NCI-H526 treated with DMSO at 0.1 percent for 48 hours (cell line): ENCODE results near the gene PSEN1.

Experiments used
- DNase-seq: peaks from one replicate; lab custom pipeline; 2025; lab: John Stamatoyannopoulos, UW

Gene PSEN1

DNA sequence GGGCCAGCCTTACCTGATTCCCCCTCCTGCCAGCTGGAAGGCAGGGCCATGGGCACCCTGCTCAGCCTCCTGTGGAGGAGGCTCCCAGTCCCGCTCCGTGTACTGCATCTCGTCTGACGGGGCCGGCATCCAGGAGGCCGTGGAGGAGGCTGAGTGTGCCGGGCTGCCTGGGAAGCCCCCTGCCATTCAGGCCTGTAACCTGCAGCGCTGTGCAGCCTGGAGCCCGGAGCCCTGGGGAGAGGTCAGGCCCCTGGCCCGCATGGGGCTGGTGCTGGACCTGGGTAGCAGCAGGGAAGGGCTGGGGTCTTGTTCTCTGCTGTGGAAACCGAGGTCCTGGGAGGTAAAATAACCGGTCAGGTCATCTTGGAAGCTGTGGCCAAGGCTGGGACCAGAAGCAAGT lies 117.4 kb downstream of the PSEN1 start:
- DNase-seq, result no peak

DNA sequence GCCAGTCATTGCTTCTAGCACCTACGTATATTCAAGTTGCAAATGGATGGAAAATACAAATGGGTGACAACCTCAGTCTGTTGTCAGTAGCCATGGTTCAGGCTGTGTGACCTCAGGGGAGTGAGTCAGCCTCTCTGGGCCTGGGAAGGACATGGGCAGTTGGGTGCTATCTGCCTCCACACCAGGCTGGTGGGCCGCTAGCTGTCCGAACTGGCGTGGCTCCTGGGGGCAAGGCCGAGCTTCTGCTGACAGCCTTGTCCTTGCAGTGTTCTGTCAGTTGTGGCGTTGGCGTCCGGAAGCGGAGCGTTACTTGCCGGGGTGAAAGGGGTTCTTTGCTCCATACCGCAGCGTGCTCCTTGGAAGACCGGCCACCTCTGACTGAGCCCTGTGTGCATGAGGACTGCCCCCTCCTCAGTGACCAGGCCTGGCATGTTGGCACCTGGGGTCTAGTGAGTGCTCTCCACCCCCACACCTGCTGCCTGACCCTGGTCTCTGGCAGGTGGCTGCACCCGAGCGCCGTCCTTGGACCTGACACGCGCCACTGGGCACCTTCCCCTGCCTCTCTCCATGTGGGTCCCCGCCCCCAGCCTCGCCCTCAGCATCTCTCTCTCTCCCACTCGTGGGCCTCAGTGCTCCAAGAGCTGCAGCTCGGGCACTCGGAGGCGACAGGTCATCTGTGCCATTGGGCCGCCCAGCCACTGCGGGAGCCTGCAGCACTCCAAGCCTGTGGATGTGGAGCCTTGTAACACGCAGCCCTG lies 118.1 kb downstream of the PSEN1 start:
- no peak for DNase-seq

DNA sequence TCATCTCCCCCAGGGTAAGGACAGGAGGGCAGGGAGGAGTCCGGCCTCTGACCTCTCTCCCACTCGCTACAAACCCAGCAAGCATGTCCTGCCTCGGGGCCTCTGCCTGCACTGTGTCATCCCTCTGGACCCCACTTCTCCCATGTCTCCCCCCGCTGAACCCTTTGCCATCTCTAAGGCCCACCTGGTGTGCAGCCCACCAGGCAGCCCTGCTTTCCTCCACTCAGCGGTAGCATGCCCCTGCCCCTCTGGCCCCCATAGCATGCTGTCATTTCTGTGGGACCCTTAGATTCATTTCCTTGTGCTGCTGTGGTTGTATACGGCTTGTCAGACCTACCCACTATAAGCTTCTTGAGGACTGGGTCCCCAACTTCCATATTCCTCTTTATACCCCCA lies 118.7 kb downstream of the PSEN1 start:
- DNase-seq, result no peak

DNA sequence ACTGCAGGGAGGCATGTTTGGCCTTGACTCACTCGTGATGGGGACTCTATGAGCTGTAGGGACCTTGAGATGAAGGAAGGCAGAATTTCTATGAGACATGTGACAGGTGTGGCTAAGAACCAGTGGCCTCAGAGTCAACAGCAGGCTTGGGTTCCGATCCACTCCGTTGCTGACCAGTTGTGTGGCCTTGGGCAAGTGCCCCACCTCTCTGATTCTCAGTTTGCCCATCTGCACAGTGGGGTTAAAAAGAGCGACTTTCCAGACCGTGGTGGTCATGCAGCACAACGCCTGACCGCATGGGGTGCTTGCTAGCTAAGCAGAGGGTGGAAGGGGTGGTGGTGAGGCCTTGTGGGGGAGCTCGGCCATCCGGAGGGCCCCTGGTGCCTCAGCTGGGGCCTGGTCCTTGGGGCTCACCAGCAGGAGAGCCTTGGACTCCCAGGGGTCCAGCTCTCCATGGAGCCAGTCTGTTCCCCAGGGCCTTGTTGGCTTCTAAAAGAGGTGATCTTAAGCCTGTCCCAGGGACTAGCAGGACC lies 119.5 kb downstream of the PSEN1 start:
- DNase-seq, result no peak

DNA sequence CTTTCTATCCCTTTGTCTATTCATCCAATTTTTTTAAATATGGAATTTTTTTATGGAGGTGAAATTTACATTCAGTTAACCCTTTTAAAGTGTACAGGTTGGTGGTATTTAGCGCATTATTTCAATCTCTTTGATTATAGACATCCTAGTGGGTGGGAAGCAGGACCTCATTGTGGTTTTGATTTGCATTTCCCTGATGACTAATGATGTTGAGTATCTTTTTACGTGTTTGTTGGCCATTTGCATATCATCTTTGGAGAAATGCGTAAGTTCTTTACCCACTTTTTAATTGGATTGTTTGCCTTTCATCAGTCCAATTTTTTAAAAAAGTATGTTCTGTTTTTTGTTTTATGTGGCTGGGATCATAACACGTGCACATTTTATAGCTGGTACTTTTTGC lies 121.8 kb downstream of the PSEN1 start:
- DNase-seq, result peak; percentile 41

DNA sequence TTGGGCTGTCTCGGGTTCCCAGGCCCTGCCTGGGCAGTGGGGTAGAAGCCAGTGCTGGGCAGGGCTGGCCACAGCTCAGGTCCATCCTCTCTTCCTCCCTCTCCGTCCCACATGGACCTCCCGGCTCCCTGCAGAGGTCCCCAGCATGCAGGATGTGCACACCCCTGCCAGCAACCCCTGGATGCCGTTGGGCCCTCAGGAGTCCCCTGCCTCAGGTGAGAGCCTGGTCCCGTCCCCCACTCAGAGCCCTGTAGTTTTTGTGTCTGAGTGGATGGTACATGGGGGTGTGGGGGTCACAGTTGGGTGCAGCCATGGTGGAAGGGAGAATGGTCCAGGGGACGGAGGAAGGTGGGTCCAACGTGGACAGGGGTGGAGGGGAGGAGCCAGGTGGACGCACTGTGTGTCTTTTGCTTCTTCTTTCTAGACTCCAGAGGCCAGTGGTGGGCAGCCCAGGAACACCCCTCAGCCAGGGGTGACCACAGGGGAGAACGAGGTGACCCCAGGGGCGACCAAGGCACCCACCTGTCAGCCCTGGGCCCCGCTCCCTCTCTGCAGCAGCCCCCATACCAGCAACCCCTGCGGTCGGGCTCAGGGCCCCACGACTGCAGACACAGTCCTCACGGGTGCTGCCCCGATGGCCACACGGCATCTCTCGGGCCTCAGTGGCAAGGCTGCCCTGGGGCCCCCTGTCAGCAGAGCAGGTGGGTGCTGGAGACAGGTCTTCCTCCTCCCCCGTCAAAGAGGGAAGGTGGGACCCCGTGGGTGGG lies 122.7 kb downstream of the PSEN1 start:
- no peak for DNase-seq

DNA sequence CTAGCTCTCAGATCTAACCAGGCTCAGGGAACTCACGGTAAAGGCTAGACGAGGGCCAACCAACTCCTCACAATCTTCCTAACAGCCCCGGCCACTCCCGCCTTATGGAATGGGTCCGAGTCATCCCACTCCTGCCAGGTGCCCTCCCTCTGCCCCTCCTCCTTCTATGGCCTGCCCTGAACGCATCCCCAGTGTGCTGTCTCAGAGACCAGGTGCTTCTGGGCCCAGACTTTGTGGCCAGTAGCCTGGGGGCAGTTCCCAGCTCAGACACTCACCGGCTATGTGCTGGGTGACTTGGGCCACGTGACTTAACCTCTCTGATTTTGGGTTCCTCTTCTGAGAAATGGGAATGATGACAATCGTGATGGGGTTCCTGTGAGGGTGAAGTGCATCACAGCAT lies 123.5 kb downstream of the PSEN1 start:
- no peak for DNase-seq

DNA sequence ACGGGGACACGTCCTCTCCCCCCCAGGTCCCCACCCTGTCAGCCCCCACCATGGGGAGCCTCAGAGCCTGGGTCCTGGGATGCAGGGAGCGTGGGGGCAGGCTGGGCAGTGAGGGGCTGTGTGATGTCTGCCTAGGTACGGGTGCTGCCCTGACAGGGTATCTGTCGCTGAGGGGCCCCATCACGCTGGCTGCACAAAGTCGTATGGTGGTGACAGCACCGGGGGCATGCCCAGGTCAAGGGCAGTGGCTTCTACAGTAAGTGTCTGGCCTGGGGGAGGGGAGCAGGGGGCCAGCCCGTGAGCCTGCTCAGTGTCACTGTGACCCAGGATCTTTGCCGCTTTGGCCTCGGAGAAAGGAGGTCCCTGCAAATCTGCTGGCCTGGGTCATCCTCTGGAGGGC lies 124.3 kb downstream of the PSEN1 start:
- DNase-seq, result no peak

DNA sequence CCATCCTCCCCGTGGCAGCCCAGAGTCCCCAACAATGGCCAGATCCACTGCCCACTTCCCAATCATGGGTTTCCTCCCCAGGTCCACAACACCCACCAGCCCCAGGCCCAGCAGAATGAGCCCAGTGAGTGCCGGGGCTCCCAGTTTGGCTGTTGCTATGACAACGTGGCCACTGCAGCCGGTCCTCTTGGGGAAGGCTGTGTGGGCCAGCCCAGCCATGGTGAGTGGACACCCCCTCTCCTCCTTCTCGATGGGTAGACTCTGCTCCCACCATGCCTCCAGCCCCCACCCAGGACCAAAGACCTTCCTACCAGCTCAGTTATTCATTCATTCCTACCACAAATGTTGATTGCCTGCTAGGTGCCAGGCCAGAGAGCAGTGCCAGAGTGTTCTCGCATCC lies 124.8 kb downstream of the PSEN1 start:
- DNase-seq, result no peak

DNA sequence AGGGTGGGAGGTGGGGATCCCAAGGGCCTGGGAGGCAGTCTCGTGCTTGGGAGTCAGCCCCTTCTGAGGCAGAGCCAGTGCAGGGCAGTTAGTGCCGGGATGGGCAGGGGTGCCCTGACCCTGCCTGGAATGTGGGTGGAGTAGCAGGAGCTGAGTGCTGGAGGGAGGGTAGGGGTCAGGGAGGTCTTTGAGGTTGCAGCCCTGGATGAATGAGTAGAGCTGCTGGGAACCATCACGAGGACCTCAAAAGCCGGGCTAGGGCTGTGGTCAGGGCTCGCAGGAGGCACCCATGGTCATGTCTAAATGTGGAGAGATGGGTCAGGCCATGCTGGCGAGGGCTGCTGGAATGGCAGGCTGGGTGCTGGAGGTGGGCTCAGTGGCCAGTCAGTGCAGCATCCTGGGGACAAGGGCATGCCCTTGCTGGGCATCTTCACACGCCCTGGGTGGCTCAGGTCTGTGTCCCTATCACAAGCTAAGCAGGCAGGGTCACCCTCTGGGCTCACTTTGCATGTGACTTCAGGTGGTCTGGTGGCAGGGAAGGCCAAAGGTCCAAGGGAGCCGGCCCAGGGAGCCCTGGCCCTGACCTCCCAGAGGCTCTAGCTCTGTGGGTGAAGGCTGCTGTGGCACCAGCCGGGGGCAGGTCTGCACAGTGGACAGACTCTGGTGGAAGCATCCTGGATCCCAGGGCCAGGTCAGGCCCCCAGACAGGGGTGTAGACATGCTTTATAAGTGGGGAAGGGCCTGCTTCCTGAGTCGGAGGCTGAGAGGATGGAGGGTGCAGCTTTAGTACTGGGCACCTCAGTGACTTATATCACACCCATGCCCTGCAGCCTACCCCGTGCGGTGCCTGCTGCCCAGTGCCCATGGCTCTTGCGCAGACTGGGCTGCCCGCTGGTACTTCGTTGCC lies 125.5 kb downstream of the PSEN1 start:
- no peak for DNase-seq

DNA sequence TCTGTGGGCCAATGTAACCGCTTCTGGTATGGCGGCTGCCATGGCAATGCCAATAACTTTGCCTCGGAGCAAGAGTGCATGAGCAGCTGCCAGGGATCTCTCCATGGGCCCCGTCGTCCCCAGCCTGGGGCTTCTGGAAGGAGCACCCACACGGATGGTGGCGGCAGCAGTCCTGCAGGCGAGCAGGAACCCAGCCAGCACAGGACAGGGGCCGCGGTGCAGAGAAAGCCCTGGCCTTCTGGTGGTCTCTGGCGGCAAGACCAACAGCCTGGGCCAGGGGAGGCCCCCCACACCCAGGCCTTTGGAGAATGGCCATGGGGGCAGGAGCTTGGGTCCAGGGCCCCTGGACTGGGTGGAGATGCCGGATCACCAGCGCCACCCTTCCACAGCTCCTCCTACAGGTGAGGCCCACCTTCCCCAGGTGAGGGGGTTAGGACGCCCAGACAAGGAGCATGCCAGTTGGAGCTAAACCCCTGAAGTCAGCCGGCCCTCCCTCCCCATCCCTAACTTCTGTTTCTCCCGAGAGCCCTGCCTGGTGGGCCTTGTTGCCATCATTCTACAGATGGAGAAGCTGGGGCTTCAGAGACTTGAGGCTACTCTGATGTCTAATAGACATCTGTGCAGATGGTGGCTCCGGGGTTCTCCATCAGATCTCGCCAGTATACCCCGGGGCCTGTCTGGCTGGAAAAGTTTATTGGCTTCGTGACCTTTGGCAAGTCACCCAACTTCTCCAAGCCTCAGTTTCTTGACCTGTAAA lies 126.3 kb downstream of the PSEN1 start:
- no peak for DNase-seq

DNA sequence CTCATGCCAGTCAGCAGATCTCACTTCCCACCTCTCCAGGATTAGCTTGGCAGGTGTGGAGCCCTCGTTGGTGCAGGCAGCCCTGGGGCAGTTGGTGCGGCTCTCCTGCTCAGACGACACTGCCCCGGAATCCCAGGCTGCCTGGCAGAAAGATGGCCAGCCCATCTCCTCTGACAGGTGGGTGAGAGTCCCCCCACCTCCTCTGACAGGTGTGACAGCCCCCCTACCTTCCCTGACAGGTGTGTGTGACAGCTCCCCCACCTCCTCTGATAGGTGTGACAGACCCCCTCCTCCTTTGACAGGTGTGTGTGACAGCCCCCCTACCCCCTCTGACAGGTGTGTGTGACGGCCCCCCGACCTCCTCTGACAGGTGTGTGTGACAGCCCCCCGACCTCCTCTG lies 127.3 kb downstream of the PSEN1 start:
- DNase-seq, result no peak

DNA sequence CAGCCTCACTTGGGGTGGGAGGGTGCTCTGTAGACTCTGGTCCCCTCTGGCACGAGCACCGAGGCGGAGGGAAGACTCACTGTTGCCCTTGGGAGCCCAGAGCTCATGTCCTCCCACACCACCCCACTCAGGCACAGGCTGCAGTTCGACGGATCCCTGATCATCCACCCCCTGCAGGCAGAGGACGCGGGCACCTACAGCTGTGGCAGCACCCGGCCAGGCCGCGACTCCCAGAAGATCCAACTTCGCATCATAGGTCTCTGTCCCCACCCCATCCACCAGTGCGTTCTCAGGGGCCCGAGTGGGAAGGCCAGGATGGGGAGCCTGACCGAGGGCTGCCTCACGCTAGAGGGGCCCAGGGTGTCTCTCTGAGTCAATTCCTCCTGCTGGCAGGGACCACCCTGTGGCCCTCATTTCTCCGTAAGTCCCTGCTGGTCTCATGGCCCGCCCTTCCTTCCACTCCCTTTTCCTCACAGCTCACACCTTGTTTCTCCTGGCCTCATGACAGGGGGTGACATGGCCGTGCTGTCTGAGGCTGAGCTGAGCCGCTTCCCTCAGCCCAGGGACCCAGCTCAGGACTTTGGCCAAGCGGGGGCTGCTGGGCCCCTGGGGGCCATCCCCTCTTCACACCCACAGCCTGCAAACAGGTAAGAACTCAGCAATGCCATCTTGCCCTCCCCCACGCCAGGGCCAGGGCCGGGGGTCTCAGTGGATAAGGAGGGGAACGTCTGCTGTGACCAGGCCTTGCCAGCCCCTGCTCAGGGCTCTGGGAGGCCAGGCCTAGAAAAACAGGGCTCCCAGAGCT lies 128.0 kb downstream of the PSEN1 start:
- DNase-seq, result no peak

DNA sequence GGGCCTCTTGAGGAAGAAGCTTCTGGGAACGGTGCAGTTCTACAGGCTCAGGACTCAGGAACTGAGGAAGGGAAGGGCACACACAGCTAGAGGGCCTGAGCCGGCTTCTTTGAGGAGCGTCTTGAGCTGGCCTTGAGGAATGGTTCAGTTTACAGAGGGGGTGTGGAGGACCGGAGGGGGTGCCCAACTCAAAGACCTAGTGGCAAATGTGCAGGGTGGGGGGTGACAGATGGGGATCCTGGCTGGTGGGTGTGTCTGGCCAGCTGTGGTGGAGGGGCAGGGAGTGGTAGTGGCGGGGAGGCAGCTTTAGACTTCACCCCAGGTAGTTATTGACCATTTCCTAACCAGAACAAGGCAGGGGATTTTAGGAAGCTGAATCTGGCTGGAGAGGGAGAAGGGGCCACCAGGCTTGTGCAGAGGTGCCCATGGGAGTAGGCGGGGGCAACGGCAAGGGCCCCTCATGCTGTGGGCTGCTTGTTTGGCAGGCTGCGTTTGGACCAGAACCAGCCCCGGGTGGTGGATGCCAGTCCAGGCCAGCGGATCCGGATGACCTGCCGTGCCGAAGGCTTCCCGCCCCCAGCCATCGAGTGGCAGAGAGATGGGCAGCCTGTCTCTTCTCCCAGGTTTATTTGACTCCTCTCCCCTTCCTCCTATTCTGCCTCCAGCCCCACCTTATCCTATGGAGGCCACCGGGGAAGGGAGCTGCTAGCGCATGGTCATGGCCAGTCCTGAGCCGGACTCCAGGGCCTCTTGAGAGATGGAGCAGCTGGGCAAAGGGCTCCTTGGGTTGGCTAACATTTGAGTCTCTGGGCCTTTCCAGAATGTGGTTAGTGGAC lies 128.8 kb downstream of the PSEN1 start:
- no peak for DNase-seq

DNA sequence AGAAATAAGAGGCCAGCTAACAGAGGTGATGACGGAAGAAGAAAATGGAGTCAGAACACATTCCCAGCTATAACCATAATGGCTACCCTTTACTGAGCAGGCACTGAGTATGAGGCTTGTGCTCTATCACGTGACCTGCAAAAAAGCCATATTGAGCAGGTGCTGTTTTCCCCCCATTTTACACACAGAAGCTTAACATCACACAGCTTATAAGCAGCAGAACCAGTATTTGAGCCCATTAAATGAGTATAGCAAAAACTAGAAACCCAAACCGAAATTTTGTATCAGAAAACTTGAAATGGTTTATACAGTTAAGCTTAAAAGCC lies 129.4 kb downstream of the PSEN1 start:
- no peak for DNase-seq

DNA sequence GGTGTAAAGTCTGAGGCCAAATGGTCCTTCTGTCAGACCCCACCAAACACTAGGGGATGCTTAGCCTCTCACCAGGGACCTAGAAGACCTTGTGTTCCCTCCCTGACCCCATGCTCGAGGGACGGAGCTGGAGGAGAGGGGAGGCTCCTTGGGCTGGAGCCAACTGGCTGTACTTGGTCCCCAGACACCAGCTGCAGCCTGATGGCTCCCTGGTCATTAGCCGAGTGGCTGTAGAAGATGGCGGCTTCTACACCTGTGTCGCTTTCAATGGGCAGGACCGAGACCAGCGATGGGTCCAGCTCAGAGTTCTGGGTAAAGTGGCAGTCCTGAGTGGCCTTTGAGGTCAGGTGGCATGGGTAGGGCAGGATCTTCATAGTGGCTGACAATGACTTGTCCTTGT lies 130.0 kb downstream of the PSEN1 start:
- DNase-seq, result no peak

DNA sequence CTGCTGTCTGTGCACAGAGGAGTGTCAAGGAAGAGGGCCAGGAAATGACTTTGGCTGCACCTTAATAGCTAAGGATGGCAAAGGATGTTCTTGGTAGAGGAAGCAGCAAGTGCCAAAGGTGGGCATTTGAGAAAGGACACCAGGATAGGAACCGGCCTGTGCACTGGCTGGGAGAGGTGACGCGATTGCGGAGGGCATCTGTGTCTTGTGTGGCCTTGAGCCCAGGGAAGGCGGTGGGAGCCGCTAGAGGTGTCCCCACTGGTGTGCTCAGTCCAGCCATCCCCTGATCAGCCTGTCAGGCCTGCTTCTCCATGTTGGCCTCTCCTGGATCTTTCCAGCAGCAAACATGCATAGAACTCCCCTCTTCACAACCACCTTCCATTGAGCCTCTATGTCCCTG lies 131.2 kb downstream of the PSEN1 start:
- no peak for DNase-seq

DNA sequence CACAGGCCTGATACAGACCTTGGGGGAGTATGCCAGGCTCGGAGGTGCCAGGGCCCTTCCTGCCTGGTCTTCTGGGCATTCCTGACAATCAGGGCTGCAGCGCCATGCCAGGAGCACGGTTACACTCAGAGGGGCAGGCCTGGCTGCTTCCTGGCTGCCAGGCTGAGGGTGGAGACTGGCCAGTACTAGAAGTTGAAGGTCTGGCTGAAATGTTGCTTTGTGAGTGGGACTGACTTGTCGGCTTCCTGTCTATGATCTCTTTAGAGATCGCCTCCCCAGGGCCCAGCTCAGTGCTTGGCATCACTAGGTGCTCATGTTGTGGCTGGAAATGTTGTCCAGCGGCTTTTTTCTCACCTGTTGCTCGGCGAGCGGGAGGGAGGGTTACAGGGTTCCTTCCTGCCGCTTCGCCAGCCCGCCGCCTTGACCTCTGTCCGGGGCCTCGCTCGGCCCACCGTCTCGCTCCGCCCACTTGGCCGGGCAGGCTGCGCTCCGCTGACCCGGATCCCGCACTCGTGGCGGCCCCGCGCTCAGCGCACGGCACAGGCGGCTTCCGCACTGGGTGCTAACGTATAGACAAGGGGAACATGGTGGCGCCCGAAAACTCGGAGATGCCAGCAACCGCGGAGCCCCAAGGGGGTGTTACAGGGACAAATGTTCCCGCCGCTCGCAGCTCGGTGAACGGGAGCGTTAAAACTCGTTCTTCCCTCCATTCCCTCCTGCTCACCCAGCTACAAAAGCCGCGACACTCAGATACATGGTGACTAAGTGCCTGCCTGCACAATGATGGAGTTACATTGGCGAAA lies 133.6 kb downstream of the PSEN1 start:
- no peak for DNase-seq

DNA sequence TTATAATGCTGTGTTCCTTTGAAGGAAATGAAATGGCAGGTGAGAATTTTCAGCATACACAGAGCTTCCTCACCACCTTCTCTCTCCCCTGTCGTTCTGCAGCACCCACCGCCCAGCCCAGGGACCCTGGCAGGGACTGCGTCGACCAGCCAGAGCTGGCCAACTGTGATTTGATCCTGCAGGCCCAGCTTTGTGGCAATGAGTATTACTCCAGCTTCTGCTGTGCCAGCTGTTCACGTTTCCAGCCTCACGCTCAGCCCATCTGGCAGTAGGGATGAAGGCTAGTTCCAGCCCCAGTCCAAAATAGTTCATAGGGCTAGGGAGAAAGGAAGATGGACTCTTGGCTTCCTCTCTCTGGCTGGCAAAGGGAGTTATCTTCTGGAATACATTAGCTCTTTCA lies 136.1 kb downstream of the PSEN1 start:
- DNase-seq, result no peak
